Activated naive CD8-positive, alpha-beta T cell treated with anti-CD3 and anti-CD28 coated beads for 36 hours (primary cell): Measurements from ENCODE around the gene MAP1LC3B. TPM values are rescaled to one million over a fixed set of nuclear protein-coding genes. Genes with fewer than 3 reads are reported as not detected.

Experiments used
- total RNA-seq, 2 experiments: library from RNA; stranded (reverse); gene quantifications; one replicate each; pipeline ENCODE4 v1.2.3, GENCODE V29; 2021

Gene MAP1LC3B
- total RNA-seq, 2 experiments from 2014 or later, result 55.6 to 57.0 TPM

Other genes with a start within 250 kb of the MAP1LC3B start
- gene C16orf95, start 74.9 kb upstream of the MAP1LC3B start, total RNA-seq, result 10 to 100 TPM in 1 of 2 experiments, 1 to 10 TPM in 1; 9.9 to 11.4 TPM
- 10 to 100 TPM; 35.6 to 38.3 TPM for gene FBXO31, start 8.6 kb upstream of the MAP1LC3B start, total RNA-seq
- gene ZCCHC14, start 100.7 kb downstream of the MAP1LC3B start, total RNA-seq, result 1 to 10 TPM; 5.5 to 5.7 TPM
- gene JPH3, start 210.2 kb downstream of the MAP1LC3B start, total RNA-seq, result under 1 TPM; 0.08 to 0.10 TPM